ENCODE measurements around the gene A4GNT. TPM values are rescaled to one million over a fixed set of nuclear protein-coding genes. Genes with fewer than 3 reads are reported as not detected.

A4GNT gene
- total RNA-seq, 2 experiments from 2014 or later = not detected

GRCh38 chr3:138127636-138128365 lies 4.4 kb downstream of the A4GNT start:
- H3K9me2 ChIP-seq (ENCODE audit: insufficient read depth, low read length) = no peaks in the 10 kb centered on the region
- no peaks in the 10 kb centered on the region for H3K9me3 ChIP-seq (ENCODE audit: low read length)
- H3K4me1 ChIP-seq (ENCODE audit: insufficient read depth, low read length, poor library complexity, severe bottlenecking) = no peaks in the 10 kb centered on the region
- H3K4me3 ChIP-seq (ENCODE audit: low read depth, low read length, poor library complexity, severe bottlenecking) = no peak overlapping the region
- DNase-seq (ENCODE audit: low spot score) = no peak
- H3K36me3 ChIP-seq (ENCODE audit: insufficient read depth, low read length) = no peaks in the 10 kb centered on the region
- H3K27ac ChIP-seq (ENCODE audit: low read depth, low read length, poor library complexity, severe bottlenecking) = no peak overlapping the region
- no peaks in the 10 kb centered on the region for H4K20me1 ChIP-seq (ENCODE audit: insufficient read depth, low read length)
- no peak overlapping the region for H3K4me2 ChIP-seq (ENCODE audit: low read length)
- intact Hi-C loops (cut with micrococcal nuclease; ENCODE audit: unreplicated experiment) = no loop called here
- ChIA-PET POLR2A (no interaction called here), CTCF (ENCODE audit: unreplicated experiment) (no interaction called here)
- TF ChIP-seq EZH2phosphoT487 (IDR thresholded peaks at IDR 0.05; ENCODE audit: borderline replicate concordance, low read depth, low read length) (no peak), CTCF (conservative IDR thresholded peaks at IDR 0.05; ENCODE audit: low read length) (no peak)
- no TSS peak for BruUV-seq (replicated peaks)
- no peak overlapping the region for H2AFZ ChIP-seq (ENCODE audit: low read length)
- no peaks in the 10 kb centered on the region for H3K79me2 ChIP-seq (ENCODE audit: insufficient read depth, low read depth, low read length)

- TF ChIP-seq EZH2phosphoT487 (IDR thresholded peaks at IDR 0.05; ENCODE audit: borderline replicate concordance, low read depth, low read length) (no peak), CTCF (conservative IDR thresholded peaks at IDR 0.05; ENCODE audit: low read length) (no peak)
- H3K4me2 ChIP-seq (ENCODE audit: low read length) = no peak overlapping the region
- H4K20me1 ChIP-seq (ENCODE audit: insufficient read depth, low read length) = no peaks in the 10 kb centered on the region
- no peak overlapping the region for H3K27ac ChIP-seq (ENCODE audit: low read depth, low read length, poor library complexity, severe bottlenecking)
- CTCF ChIA-PET (ENCODE audit: unreplicated experiment) = no interaction called here
- no peak overlapping the region for H2AFZ ChIP-seq (ENCODE audit: low read length)
- no peaks in the 10 kb centered on the region for H3K4me1 ChIP-seq (ENCODE audit: insufficient read depth, low read length, poor library complexity, severe bottlenecking)
- no peaks in the 10 kb centered on the region for H3K36me3 ChIP-seq (ENCODE audit: insufficient read depth, low read length)
- no peak overlapping the region for H3K4me3 ChIP-seq (ENCODE audit: low read depth, low read length, poor library complexity, severe bottlenecking)
- H3K79me2 ChIP-seq (ENCODE audit: insufficient read depth, low read depth, low read length) = no peaks in the 10 kb centered on the region
- DNase-seq (ENCODE audit: low spot score) = no peak
- no peaks in the 10 kb centered on the region for H3K9me2 ChIP-seq (ENCODE audit: insufficient read depth, low read length)
- intact Hi-C loops (cut with micrococcal nuclease; ENCODE audit: unreplicated experiment) = no loop called here
- POLR2A ChIA-PET = no interaction called here
- no peaks in the 10 kb centered on the region for H3K9me3 ChIP-seq (ENCODE audit: low read length)
- BruUV-seq (replicated peaks) = no TSS peak
These were observed 6.5 kb downstream of the A4GNT start for GRCh38 chr3:138125548-138126221.

All from OCI-LY7 (cell line).